H1 (cell line): Measurements from ENCODE around the gene KLRC3. TPM values are rescaled to one million over a fixed set of nuclear protein-coding genes. Genes with fewer than 3 reads are reported as not detected.

ENCODE experiments used
- CTCF ChIA-PET: fragments of 300-600 bp; sonication (Branson Sonifier 250); formaldehyde crosslinking; loops from one replicate; lab custom pipeline; 2021; ENCODE audit not compliant: partially characterized antibody; lab: Charles Lee
- POLR2A ChIA-PET: fragments of 300-600 bp; sonication (Branson Sonifier 250); formaldehyde crosslinking; loops from one replicate; lab custom pipeline; 2021; ENCODE audit warnings: inconsistent platforms; ENCODE audit not compliant: partially characterized antibody; lab: Charles Lee
- DNase-seq, 2 experiments: peaks; one replicate each; pipeline versions ENCODE4 v3.0.0 to v3.0.0-alpha.2; 2010 to 2022; ENCODE audit warnings: low spot score in 2 of 2, low read depth in 1 of 2, mixed read lengths in 1 of 2
- FAIRE-seq: peaks from 2 replicates; lab custom pipeline; 2011; peaks lifted over from hg19 to GRCh38; lab: Jason Lieb, UNC
- H2AFZ ChIP-seq: 2 replicates; pipeline ENCODE4 v1.8.1; 2012; ENCODE audit warnings: low read length, inconsistent platforms
- H2AK5ac ChIP-seq: 2 replicates; pipeline ENCODE4 v1.6.1; 2013; ENCODE audit warnings: low read depth, low read length
- H2BK120ac ChIP-seq: replicated peaks from 2 replicates; pipeline ENCODE3; 2013; ENCODE audit warnings: low read depth, low read length, inconsistent platforms
- H2BK12ac ChIP-seq: 2 replicates; pipeline ENCODE4 v1.6.1; 2013; ENCODE audit warnings: low read depth, low read length
- H2BK15ac ChIP-seq: 2 replicates; pipeline ENCODE4 v1.6.1; 2013; ENCODE audit warnings: low read length
- H2BK20ac ChIP-seq: 2 replicates; pipeline ENCODE4 v1.6.1; 2013; ENCODE audit warnings: low read length
- H2BK5ac ChIP-seq: 2 replicates; pipeline ENCODE4 v1.6.1; 2013; ENCODE audit warnings: low read depth, low read length
- H3K14ac ChIP-seq: 2 replicates; pipeline ENCODE4 v1.6.1; 2013; ENCODE audit warnings: inconsistent platforms; ENCODE audit not compliant: insufficient read length
- H3K18ac ChIP-seq: 2 replicates; pipeline ENCODE4 v1.6.1; 2013; ENCODE audit warnings: low read length; ENCODE audit errors: extremely low read depth
- H3K23ac ChIP-seq: 2 replicates; pipeline ENCODE4 v1.6.1; 2013; ENCODE audit warnings: inconsistent platforms; ENCODE audit not compliant: insufficient read length
- H3K23me2 ChIP-seq: 2 replicates; pipeline ENCODE4 v1.6.1; 2013; ENCODE audit warnings: low read depth, low read length
- H3K27ac ChIP-seq: 2 replicates; pipeline ENCODE4 v1.6.1; 2011; ENCODE audit warnings: low read depth, low read length, inconsistent platforms
- H3K27me3 ChIP-seq, 4 experiments: replicated peaks in 1 of 4; 1 replicate in 1 of 4; 2 replicates in 3 of 4; pipeline versions ENCODE4 v1.6.1 to v1.8.1; 2011 to 2013; ENCODE audit warnings: low read length in 3 of 4, mild to moderate bottlenecking in 3 of 4, inconsistent platforms in 2 of 4, mixed read lengths in 2 of 4, moderate library complexity in 1 of 4; ENCODE audit not compliant: control insufficient read depth in 3 of 4, insufficient read depth in 3 of 4; ENCODE audit errors: extremely low read depth in 1 of 4
- H3K36me3 ChIP-seq, 4 experiments: 2 replicates each; pipeline versions ENCODE4 v1.6.1 to v1.8.1; 2011 to 2013; ENCODE audit warnings: mild to moderate bottlenecking in 4 of 4, low read length in 3 of 4, moderate library complexity in 2 of 4, control low read depth in 1 of 4, inconsistent platforms in 1 of 4; ENCODE audit not compliant: insufficient read depth in 4 of 4, control insufficient read depth in 2 of 4
- H3K4ac ChIP-seq: replicated peaks from 2 replicates; pipeline ENCODE3; 2013; ENCODE audit warnings: low read length, low read depth, mixed read lengths, inconsistent platforms; ENCODE audit not compliant: insufficient read length
- H3K4me1 ChIP-seq, 4 experiments: replicated peaks in 1 of 4; 1 replicate in 1 of 4; 2 replicates in 3 of 4; pipeline versions ENCODE4 v1.6.1 to v1.8.1; 2011 to 2013; ENCODE audit warnings: low read length in 3 of 4, inconsistent platforms in 2 of 4, mixed read lengths in 1 of 4; ENCODE audit not compliant: insufficient read depth in 4 of 4, control insufficient read depth in 3 of 4
- H3K4me2 ChIP-seq, 2 experiments: 2 replicates each; pipeline versions ENCODE4 v1.6.1 to v1.8.1; 2011 to 2013; ENCODE audit warnings: low read depth in 2 of 2, low read length in 2 of 2, control low read depth in 1 of 2, inconsistent platforms in 1 of 2, mild to moderate bottlenecking in 1 of 2; ENCODE audit not compliant: insufficient read depth in 1 of 2
- H3K4me3 ChIP-seq, 4 experiments: fragments of 200-600, 300-600 bp in 1 of 4; sonication (generic), shearing (Covaris generic), sonication (Bioruptor Twin) in 1 of 4; 2 replicates each; pipeline versions ENCODE4 v1.5.1 to v1.8.1; 2011 to 2016; ENCODE audit warnings: low read length in 4 of 4, low read depth in 3 of 4, control low read depth in 2 of 4, inconsistent platforms in 2 of 4, mild to moderate bottlenecking in 2 of 4, mixed read lengths in 1 of 4, moderate library complexity in 1 of 4; ENCODE audit not compliant: insufficient read depth in 2 of 4; ENCODE audit errors: extremely low read depth in 1 of 4
- H3K56ac ChIP-seq: replicated peaks from 2 replicates; pipeline ENCODE3; 2013; ENCODE audit warnings: low read depth, mild to moderate bottlenecking, mixed read lengths, low read length, inconsistent platforms; ENCODE audit not compliant: insufficient read length
- H3K79me1 ChIP-seq: 2 replicates; pipeline ENCODE4 v1.6.1; 2013; ENCODE audit warnings: low read depth, low read length, control low read depth
- H3K79me2 ChIP-seq, 2 experiments: 2 replicates each; pipeline versions ENCODE4 v1.6.1 to v1.8.1; 2012 to 2013; ENCODE audit warnings: low read length in 2 of 2, mild to moderate bottlenecking in 2 of 2, inconsistent platforms in 1 of 2; ENCODE audit not compliant: insufficient read depth in 2 of 2, control insufficient read depth in 1 of 2
- H3K9ac ChIP-seq, 4 experiments: replicated peaks in 1 of 4; 1 replicate in 1 of 4; 2 replicates in 3 of 4; pipeline versions ENCODE4 v1.6.1 to v1.8.1; 2011 to 2013; ENCODE audit warnings: low read depth in 3 of 4, low read length in 3 of 4, control low read depth in 2 of 4, mild to moderate bottlenecking in 2 of 4, moderate library complexity in 2 of 4, inconsistent platforms in 1 of 4; ENCODE audit errors: extremely low read depth in 1 of 4
- H3K9me3 ChIP-seq, 2 experiments: 2 replicates each; pipeline versions ENCODE4 v1.6.1 to v1.8.1; 2012 to 2013; ENCODE audit warnings: mild to moderate bottlenecking in 2 of 2, moderate library complexity in 2 of 2, control low read depth in 1 of 2, inconsistent platforms in 1 of 2, low read depth in 1 of 2, low read length in 1 of 2, mixed read lengths in 1 of 2; ENCODE audit not compliant: insufficient read depth in 2 of 2
- H4K20me1 ChIP-seq, 2 experiments: replicated peaks in 1 of 2; 2 replicates each; pipeline versions ENCODE3 to v1.8.1; 2011 to 2013; ENCODE audit warnings: inconsistent platforms in 2 of 2, low read length in 2 of 2, mild to moderate bottlenecking in 1 of 2; ENCODE audit not compliant: insufficient read depth in 2 of 2, control insufficient read depth in 1 of 2
- H4K5ac ChIP-seq: 2 replicates; pipeline ENCODE4 v1.6.1; 2013; ENCODE audit warnings: low read length, low read depth, mixed read lengths, inconsistent platforms; ENCODE audit not compliant: insufficient read length
- H4K8ac ChIP-seq: 2 replicates; pipeline ENCODE4 v1.8.0; 2013; ENCODE audit warnings: mild to moderate bottlenecking, moderate library complexity, low read length, inconsistent platforms; ENCODE audit not compliant: insufficient read depth; ENCODE audit errors: extremely low read depth
- H4K91ac ChIP-seq: replicated peaks from 2 replicates; pipeline ENCODE3; 2013; ENCODE audit warnings: low read length, mixed read lengths, inconsistent platforms; ENCODE audit not compliant: insufficient read length
- BCL11A ChIP-seq, 2 experiments: IDR thresholded peaks; one replicate each; pipeline ENCODE4 v1.6.1; 2011; ENCODE audit warnings: low read depth in 2 of 2, low read length in 2 of 2, mild to moderate bottlenecking in 2 of 2
- CBX5 ChIP-seq: fragments of 300-800, 300-1000 bp; sonication (generic); IDR thresholded peaks from 2 replicates; pipeline ENCODE4 v1.7.1; 2016; ENCODE audit warnings: antibody characterized with exemption, low read length, low read depth
- EZH2 ChIP-seq: fragments of 200-600 bp; sonication (generic); IDR thresholded peaks from 2 replicates; pipeline ENCODE4 v1.7.1; 2012; ENCODE audit warnings: low read depth, mild to moderate bottlenecking, moderate library complexity, low read length, inconsistent platforms; ENCODE audit not compliant: severe bottlenecking
- FOSL1 ChIP-seq: IDR thresholded peaks from 2 replicates; pipeline ENCODE4 v1.6.1; 2011; ENCODE audit warnings: mild to moderate bottlenecking, low read depth, low read length, moderate library complexity; ENCODE audit not compliant: insufficient read depth
- KDM1A ChIP-seq: fragments of 200-600, 300-600 bp; sonication (generic); IDR thresholded peaks from 2 replicates; pipeline ENCODE4 v1.7.1; 2016; ENCODE audit warnings: mild to moderate bottlenecking, low read length, borderline replicate concordance
- POLR2A ChIP-seq, 2 experiments: IDR thresholded peaks; 1 replicate in 1 of 2; 2 replicates in 1 of 2; pipeline ENCODE4 v1.6.1; 2011; ENCODE audit warnings: low read depth in 2 of 2, low read length in 2 of 2, mild to moderate bottlenecking in 2 of 2; ENCODE audit errors: control extremely low read depth in 1 of 2
- POLR2AphosphoS5 ChIP-seq: IDR thresholded peaks from 2 replicates; pipeline ENCODE4 v1.6.1; 2011; ENCODE audit warnings: low read depth, low read length
- RXRA ChIP-seq: IDR thresholded peaks from 2 replicates; pipeline ENCODE4 v1.6.1; 2011; ENCODE audit warnings: low read depth, mild to moderate bottlenecking, low read length, moderate library complexity; ENCODE audit not compliant: insufficient read depth
- SP1 ChIP-seq: IDR thresholded peaks from 2 replicates; pipeline ENCODE4 v1.6.1; 2011; ENCODE audit warnings: low read depth, low read length
- SUZ12 ChIP-seq: fragments of 200-600 bp; sonication (generic); IDR thresholded peaks from 2 replicates; pipeline ENCODE4 v1.6.1; 2012; ENCODE audit warnings: mild to moderate bottlenecking, inconsistent platforms, low read length, moderate library complexity, mixed read lengths
- TEAD4 ChIP-seq: IDR thresholded peaks from 2 replicates; pipeline ENCODE4 v1.6.1; 2012; ENCODE audit warnings: low read depth, low read length, inconsistent platforms, mixed read lengths
- YY1 ChIP-seq: IDR thresholded peaks from 2 replicates; pipeline ENCODE4 v1.6.1; 2011; ENCODE audit warnings: low read depth, mild to moderate bottlenecking, low read length
- ZNF274 ChIP-seq: IDR thresholded peaks from 2 replicates; pipeline ENCODE4 v1.7.0; 2012; ENCODE audit warnings: low read length, borderline replicate concordance; ENCODE audit errors: extremely low read depth
- WGBS, 2 experiments: shearing (Covaris generic) in 1 of 2; methylation state at CpG; one replicate each; pipeline versions ENCODE4 v1.1.6 to v1.1.7; 2013 to 2015; ENCODE audit warnings: low lambda C conversion rate in 2 of 2, mixed read lengths in 2 of 2, inconsistent platforms in 1 of 2, low coverage in 1 of 2, missing lambda C conversion rate in 1 of 2; ENCODE audit not compliant: insufficient replicate concordance in 2 of 2, insufficient coverage in 1 of 2, insufficient read length in 1 of 2; ENCODE audit errors: extremely low coverage in 1 of 2, missing lambda C conversion rate in 1 of 2; 5-methylcytosine and 5-hydroxymethylcytosine counted together
- polyA plus RNA-seq, 7 experiments: library from polyadenylated mRNA; depleted of rRNA in 3 of 7; stranded (reverse) in 5 of 7; unstranded in 2 of 7; fragments of >200 nt in 5 of 7; fragments of 200-250 nt in 2 of 7; gene quantifications; 1 replicate in 5 of 7; 2 replicates in 1 of 7; 4 replicates in 1 of 7; pipeline versions ENCODE4 v1.2.1 to v1.2.3, GENCODE V29; 2011 to 2013; ENCODE audit warnings: missing spikeins in 2 of 7, mixed read lengths in 2 of 7
- total RNA-seq: library from RNA; stranded (reverse); fragmentation: NEBNext Ultra II Directional; extraction: Animal tissue kit (Norgen Biotek cat#: 25700); gene quantifications from 2 replicates; pipeline ENCODE4 v1.2.1, GENCODE V29; 2021
- TF ChIP-seq, protein P1 (sequence below): IDR thresholded peaks from 2 replicates; pipeline ENCODE4 v1.6.1; 2012; ENCODE audit warnings: low read length, inconsistent platforms

The KLRC3 gene
- total and polyA plus RNA-seq, 2 of the 8 experiments (the other 6 are each of a cell fraction or from before 2014, with no cell fraction given): not detected

GRCh38 chr12:10455766-10456165 lies 35.4 kb upstream of the KLRC3 start:
- Histone ChIP-seq H3K79me1 (no peaks in the 10 kb centered on the region), H3K23ac (no peak overlapping the region), H3K4ac (no peak overlapping the region), H3K9me3 (0 out of 4 replicates have a peak, but pooled peaks cover 0 to 3% of the 10 kb centered on the region in 2 experiments), H2BK5ac (no peak overlapping the region), H2BK120ac (no peak overlapping the region), H2AFZ (no peak overlapping the region), H3K27ac (no peak overlapping the region), H2BK15ac (no peak overlapping the region), H3K36me3 (no peaks in the 10 kb centered on the region), H2BK20ac (no peak overlapping the region), H2AK5ac (no peak overlapping the region), H4K5ac (no peak overlapping the region), H3K79me2 (no peaks in the 10 kb centered on the region), H3K56ac (no peak overlapping the region), H4K20me1 (no peaks in the 10 kb centered on the region), H3K4me1 (peaks cover 0 to 3% (median 0%) of the 10 kb centered on the region in 4 experiments; a peak in 1 of 7 replicates), H3K4me3 (no peak overlapping the region), H4K8ac (no peak overlapping the region), H3K23me2 (no peaks in the 10 kb centered on the region), H2BK12ac (no peak overlapping the region), H3K4me2 (no peak overlapping the region), H3K27me3 (peaks cover 0 to 2% (median 0%) of the 10 kb centered on the region in 4 experiments; a peak in 1 of 7 replicates), H3K9ac (no peak overlapping the region), H4K91ac (no peak overlapping the region), H3K14ac (no peak overlapping the region), H3K18ac (no peak overlapping the region)
- DNase-seq (no peak), FAIRE-seq (no peak)
- POLR2A ChIA-PET: no interaction called here
- CTCF ChIA-PET: interaction anchor here (1.1 kb wide), 1 partner anchor 11 kb away, joined by 5 read pairs; no protein-coding TSS in a partner anchor
- WGBS, 2 experiments: 88% methylated on average over 1 of the region's 1 CpG; no CpG with 5 or more reads in 1 of the 2 experiments
- TF ChIP-seq, protein P1, sequence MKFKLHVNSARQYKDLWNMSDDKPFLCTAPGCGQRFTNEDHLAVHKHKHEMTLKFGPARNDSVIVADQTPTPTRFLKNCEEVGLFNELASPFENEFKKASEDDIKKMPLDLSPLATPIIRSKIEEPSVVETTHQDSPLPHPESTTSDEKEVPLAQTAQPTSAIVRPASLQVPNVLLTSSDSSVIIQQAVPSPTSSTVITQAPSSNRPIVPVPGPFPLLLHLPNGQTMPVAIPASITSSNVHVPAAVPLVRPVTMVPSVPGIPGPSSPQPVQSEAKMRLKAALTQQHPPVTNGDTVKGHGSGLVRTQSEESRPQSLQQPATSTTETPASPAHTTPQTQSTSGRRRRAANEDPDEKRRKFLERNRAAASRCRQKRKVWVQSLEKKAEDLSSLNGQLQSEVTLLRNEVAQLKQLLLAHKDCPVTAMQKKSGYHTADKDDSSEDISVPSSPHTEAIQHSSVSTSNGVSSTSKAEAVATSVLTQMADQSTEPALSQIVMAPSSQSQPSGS: no peak
- TF ChIP-seq POLR2A (IDR thresholded peaks at IDR 0.05; ENCODE audit: control extremely low read depth in 1 of 2, low read depth in 2 of 2, low read length in 2 of 2): no peak
- TF ChIP-seq FOSL1: no peak
- no peak for TF ChIP-seq SUZ12
- TF ChIP-seq EZH2: no peak
- no peak for TF ChIP-seq RXRA
- no peak for TF ChIP-seq KDM1A
- no peak for TF ChIP-seq YY1
- TF ChIP-seq BCL11A (IDR thresholded peaks at IDR 0.05; ENCODE audit: low read depth in 2 of 2, low read length in 2 of 2): no peak
- no peak for TF ChIP-seq POLR2AphosphoS5
- no peak for TF ChIP-seq CBX5
- no peak for TF ChIP-seq ZNF274
- TF ChIP-seq SP1: no peak
- no peak for TF ChIP-seq TEAD4
